Measurements from ENCODE around the gene KNTC1. TPM values are rescaled to one million over a fixed set of nuclear protein-coding genes. Genes with fewer than 3 reads are reported as not detected.
"Not testable (repeated sequence)": the region's sequence is repeated elsewhere in the genome, so short reads cannot be mapped to it uniquely, and the experiment has no call there.

Gene KNTC1
- total and polyA plus RNA-seq, 9 donors = 13.8 to 27.7 (median 18.2) TPM

DNA sequence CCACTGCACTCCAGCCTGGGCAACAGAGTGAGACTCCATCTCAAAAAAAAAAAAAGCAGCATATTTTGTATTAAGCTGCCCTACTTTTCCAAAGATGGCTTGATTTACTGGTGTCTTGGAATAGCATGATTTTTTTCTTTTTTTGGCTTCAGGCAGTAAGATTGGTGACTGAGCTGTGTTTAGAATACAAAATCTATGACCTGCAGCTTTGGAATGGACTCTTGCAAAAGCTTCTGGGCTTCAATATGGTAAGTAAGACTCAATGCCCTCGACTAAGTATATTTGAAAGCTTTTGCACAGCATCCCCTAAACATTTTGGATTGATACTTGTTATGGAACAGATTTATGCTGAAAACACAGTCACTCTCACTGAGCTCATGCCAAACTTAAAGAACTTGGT, 87.8 kb downstream of the KNTC1 start:
- H3K4me3 ChIP-seq (ENCODE audit: low read length) = no peak overlapping the region
- no CpG with 5 or more reads among the region's 1 CpG for WGBS (ENCODE audit: insufficient coverage)
- H3K9me3 ChIP-seq (replicated peaks; ENCODE audit: control insufficient read depth, low read depth, low read length) = no peaks in the 10 kb centered on the region
- H3K27ac ChIP-seq (ENCODE audit: low read length) = no peak overlapping the region
- H3K27me3 ChIP-seq (ENCODE audit: control insufficient read depth, insufficient read depth, low read length) = no peaks in the 10 kb centered on the region
- peaks cover 32% of the 10 kb centered on the region for H3K36me3 ChIP-seq (ENCODE audit: control insufficient read depth, insufficient read depth, low read length)
- DNase-seq = no peak
- H3K4me1 ChIP-seq (ENCODE audit: control insufficient read depth, insufficient read depth, low read length) = no peaks in the 10 kb centered on the region

DNA sequence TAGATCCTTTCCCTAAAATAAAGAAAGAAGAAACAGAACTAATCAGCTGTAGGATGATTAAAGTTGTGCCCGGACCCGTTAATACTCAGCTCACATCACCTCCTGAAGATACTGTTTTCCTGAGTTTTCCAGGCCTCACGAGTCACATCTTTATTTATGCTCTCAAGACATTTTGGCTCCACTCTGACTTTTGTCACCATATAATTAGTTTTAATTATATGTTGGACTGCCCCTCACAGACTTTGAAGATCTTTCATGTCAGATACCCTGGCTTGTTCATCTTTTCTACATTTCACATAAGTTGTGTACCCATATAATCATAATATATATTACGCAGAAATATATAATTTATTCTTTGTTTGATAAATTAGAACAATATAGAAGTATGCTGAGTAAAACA, 88.7 kb downstream of the KNTC1 start:
- DNase-seq = no peak
- H3K4me1 ChIP-seq (ENCODE audit: control insufficient read depth, insufficient read depth, low read length) = no peaks in the 10 kb centered on the region
- H3K27ac ChIP-seq (ENCODE audit: low read length) = no peak overlapping the region
- H3K9me3 ChIP-seq (replicated peaks; ENCODE audit: control insufficient read depth, low read depth, low read length) = no peaks in the 10 kb centered on the region
- H3K27me3 ChIP-seq (ENCODE audit: control insufficient read depth, insufficient read depth, low read length) = no peaks in the 10 kb centered on the region
- H3K36me3 ChIP-seq (ENCODE audit: control insufficient read depth, insufficient read depth, low read length) = peaks cover 33% of the 10 kb centered on the region
- WGBS (ENCODE audit: insufficient coverage) = no CpG with 5 or more reads among the region's 4 CpGs
- H3K4me3 ChIP-seq (ENCODE audit: low read length) = no peak overlapping the region

DNA sequence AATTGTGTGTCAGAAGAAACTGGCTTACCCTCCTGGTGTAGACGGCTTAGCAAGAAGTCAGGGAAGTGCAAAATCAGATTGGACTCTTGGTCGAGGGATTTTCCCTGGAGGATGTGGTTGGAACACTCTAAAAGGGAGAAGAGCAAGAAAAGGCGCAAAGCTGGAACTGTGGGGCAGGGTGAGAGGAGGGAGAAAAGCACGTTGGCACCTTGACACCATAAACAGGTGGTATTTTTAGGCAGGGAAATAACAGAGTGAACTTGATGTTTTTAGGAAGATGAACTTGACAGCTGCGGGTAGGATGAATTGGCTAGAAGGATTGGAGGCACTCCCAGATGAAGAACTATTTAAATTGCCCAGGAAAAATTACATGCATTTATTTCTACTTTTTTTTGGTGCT, 108.4 kb downstream of the KNTC1 start:
- Histone ChIP-seq H3K9me3 (replicated peaks; ENCODE audit: control insufficient read depth, low read depth, low read length) (no peaks in the 10 kb centered on the region), H3K27ac (ENCODE audit: low read length) (no peak overlapping the region), H3K36me3 (ENCODE audit: control insufficient read depth, insufficient read depth, low read length) (peaks cover 17% of the 10 kb centered on the region), H3K27me3 (ENCODE audit: control insufficient read depth, insufficient read depth, low read length) (no peaks in the 10 kb centered on the region), H3K4me1 (ENCODE audit: control insufficient read depth, insufficient read depth, low read length) (no peaks in the 10 kb centered on the region), H3K4me3 (ENCODE audit: low read length) (no peak overlapping the region)
- WGBS (ENCODE audit: insufficient coverage) = 75% methylated on average over 4 of the region's 5 CpGs
- no peak for DNase-seq

DNA sequence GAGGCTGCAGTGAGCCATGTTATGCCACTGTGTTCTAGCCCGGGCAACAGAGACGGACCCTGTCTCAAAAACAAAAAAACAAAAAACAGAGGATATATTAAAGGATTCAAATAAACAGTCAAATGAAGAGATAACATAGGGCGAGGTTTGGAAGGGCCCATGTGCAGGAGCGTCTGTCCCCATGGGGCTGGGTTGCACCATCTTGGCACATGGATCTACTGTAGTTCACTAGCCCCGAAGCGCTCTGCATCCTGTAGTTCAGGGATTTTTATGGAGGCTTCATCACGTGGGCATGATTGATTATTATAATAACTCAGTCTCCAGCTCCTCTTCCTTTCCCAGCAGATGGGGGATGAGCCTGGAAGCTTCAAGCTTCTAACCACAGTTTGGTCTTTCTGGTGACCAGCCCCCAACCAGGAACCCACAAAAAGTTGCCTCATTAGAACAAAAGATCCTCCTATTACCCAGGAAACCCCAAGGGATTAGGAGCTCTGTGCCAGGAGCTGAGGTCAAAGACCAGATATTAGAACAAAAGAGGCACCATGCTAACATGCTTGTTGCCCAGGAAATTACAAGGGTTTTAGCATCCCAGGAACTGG, 116.3 kb downstream of the KNTC1 start:
- WGBS (ENCODE audit: insufficient coverage) = 79% methylated on average over 2 of the region's 7 CpGs
- Histone ChIP-seq H3K9me3 (replicated peaks; ENCODE audit: control insufficient read depth, low read depth, low read length) (no peaks in the 10 kb centered on the region), H3K27ac (ENCODE audit: low read length) (no peak overlapping the region), H3K4me1 (ENCODE audit: control insufficient read depth, insufficient read depth, low read length) (no peaks in the 10 kb centered on the region), H3K36me3 (ENCODE audit: control insufficient read depth, insufficient read depth, low read length) (no peaks in the 10 kb centered on the region), H3K27me3 (ENCODE audit: control insufficient read depth, insufficient read depth, low read length) (no peaks in the 10 kb centered on the region), H3K4me3 (ENCODE audit: low read length) (no peak overlapping the region)
- DNase-seq = no peak

DNA sequence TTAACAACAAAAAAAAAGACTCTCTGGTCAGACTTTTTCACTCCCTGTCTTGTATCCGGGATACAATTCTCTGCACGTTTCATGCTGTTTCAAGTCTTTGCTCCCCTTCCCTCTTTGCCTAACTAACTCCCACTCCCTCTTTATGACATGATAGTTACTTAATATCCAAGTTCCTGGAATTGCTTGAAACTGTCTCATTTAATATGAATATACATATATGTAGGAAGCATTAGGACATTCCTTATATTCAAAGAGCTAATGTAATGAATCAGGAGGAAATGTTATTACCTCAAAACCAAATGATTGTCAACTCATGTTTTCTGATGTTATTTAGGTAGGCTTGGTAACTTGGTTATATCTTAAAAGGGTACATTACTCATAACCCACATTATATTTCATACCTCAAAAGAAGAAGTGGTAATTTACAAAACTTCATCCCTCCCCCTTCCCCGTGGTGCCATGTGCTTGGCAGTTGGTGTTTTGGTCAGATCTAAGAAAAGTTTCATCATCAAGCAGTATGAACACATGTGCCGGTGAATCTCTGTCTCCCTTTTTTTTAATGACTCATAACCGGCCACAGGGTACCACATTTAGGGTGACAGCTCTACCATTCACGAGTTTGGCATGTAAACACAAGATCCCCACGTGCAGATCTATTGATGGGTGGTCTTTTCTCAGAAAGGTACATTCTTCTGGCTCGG, 119.6 kb downstream of the KNTC1 start:
- no peaks in the 10 kb centered on the region for H3K27me3 ChIP-seq (ENCODE audit: control insufficient read depth, insufficient read depth, low read length)
- no peaks in the 10 kb centered on the region for H3K4me1 ChIP-seq (ENCODE audit: control insufficient read depth, insufficient read depth, low read length)
- WGBS (ENCODE audit: insufficient coverage) = 63% methylated on average over 4 of the region's 8 CpGs
- H3K27ac ChIP-seq (ENCODE audit: low read length) = no peak overlapping the region
- no peaks in the 10 kb centered on the region for H3K36me3 ChIP-seq (ENCODE audit: control insufficient read depth, insufficient read depth, low read length)
- DNase-seq = peak; percentile 21
- no peaks in the 10 kb centered on the region for H3K9me3 ChIP-seq (replicated peaks; ENCODE audit: control insufficient read depth, low read depth, low read length)
- H3K4me3 ChIP-seq (ENCODE audit: low read length) = no peak overlapping the region

DNA sequence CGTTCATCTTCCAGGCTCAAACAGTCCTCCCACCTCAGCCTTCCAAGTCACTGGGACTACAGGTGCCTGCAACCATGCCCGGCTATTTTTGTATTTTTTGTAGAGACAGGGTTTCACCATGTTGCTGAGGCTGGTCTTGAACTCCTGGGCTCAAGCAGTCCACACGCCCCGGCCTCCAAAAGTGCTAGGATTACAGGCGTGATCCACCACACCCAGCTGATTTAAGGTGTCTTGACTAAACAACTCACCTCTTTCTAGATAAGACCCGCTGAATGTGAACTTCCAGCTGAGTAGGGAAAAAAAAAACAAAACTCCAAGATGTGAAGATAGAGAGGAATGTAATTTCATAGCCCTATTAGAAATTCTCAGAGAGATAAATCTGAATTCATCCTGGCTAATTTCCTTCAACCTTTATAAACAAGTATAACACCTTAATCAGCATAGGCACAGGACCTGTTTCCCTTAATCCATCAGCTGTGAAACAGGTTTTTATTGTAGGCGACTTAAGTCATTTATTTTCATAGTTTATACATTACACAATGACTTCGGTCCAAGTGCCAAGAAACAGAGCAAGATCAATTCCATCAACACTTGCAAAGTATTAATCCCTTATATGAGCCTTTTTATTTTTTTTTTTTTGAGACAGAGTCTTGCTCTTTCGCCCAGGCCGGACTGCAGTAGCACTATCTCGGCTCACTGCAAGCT, 124.6 kb downstream of the KNTC1 start:
- DNase-seq = no peak
- WGBS (ENCODE audit: insufficient coverage) = no CpG with 5 or more reads among the region's 11 CpGs

DNA sequence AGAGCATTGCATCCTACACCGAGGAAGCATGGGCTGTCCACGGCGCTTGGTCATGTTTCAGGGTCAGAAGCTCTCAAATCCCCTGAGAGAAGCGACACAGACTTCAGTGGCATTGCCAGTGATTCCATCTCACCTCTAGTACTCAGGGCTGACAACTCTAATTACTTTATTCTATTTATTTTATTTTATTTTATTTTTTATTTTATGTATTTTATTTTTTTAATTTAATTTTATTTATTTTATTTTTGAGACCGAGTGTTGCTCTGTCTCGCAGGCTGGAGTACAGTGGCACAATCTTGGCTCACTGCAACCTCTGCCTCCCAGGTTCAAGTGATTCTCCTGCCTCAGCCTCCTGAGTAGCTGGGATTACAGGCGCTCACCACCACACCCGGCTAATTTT, 126.2 kb downstream of the KNTC1 start:
- H3K9me3 ChIP-seq (replicated peaks; ENCODE audit: control insufficient read depth, low read depth, low read length); H3K36me3 ChIP-seq (ENCODE audit: control insufficient read depth, insufficient read depth, low read length); H3K4me1 ChIP-seq (ENCODE audit: control insufficient read depth, insufficient read depth, low read length); DNase-seq; H3K27me3 ChIP-seq (ENCODE audit: control insufficient read depth, insufficient read depth, low read length); H3K4me3 ChIP-seq (ENCODE audit: low read length); H3K27ac ChIP-seq (ENCODE audit: low read length): not testable (repeated sequence)
- WGBS (ENCODE audit: insufficient coverage) = 100% methylated on average over 2 of the region's 8 CpGs

More for the DNA sequence above, 124.6 kb downstream of the KNTC1 start:
- Histone ChIP-seq H3K27ac (ENCODE audit: low read length) (no peak overlapping the region), H3K27me3 (ENCODE audit: control insufficient read depth, insufficient read depth, low read length) (no peaks in the 10 kb centered on the region), H3K4me3 (ENCODE audit: low read length) (no peak overlapping the region), H3K9me3 (replicated peaks; ENCODE audit: control insufficient read depth, low read depth, low read length) (no peaks in the 10 kb centered on the region), H3K36me3 (ENCODE audit: control insufficient read depth, insufficient read depth, low read length) (no peaks in the 10 kb centered on the region), H3K4me1 (ENCODE audit: control insufficient read depth, insufficient read depth, low read length) (no peaks in the 10 kb centered on the region)

DNA sequence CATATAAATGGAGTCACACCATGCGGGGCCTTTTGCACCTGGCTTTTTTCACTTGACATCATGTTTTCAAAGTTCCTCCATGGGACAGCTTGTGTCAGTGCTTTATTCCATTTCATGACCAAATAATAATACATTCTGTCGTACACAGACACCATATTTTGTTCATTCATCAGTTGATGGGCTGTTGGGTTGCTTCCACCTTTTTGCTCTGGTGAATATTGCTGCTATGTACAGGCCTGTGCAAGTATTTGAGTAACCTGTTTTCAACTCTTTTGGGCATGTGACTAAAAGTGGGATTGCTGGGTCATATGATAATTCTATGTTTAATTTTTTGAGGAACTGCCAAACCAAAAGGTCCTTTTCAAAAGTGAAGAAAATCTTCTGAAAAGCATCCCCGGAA, 129.2 kb downstream of the KNTC1 start:
- Histone ChIP-seq H3K27me3 (ENCODE audit: control insufficient read depth, insufficient read depth, low read length) (no peaks in the 10 kb centered on the region), H3K9me3 (replicated peaks; ENCODE audit: control insufficient read depth, low read depth, low read length) (no peaks in the 10 kb centered on the region), H3K4me1 (ENCODE audit: control insufficient read depth, insufficient read depth, low read length) (no peaks in the 10 kb centered on the region), H3K36me3 (ENCODE audit: control insufficient read depth, insufficient read depth, low read length) (no peaks in the 10 kb centered on the region), H3K4me3 (ENCODE audit: low read length) (no peak overlapping the region), H3K27ac (ENCODE audit: low read length) (no peak overlapping the region)
- 100% methylated on average over 1 of the region's 3 CpGs for WGBS (ENCODE audit: insufficient coverage)
- no peak for DNase-seq

DNA sequence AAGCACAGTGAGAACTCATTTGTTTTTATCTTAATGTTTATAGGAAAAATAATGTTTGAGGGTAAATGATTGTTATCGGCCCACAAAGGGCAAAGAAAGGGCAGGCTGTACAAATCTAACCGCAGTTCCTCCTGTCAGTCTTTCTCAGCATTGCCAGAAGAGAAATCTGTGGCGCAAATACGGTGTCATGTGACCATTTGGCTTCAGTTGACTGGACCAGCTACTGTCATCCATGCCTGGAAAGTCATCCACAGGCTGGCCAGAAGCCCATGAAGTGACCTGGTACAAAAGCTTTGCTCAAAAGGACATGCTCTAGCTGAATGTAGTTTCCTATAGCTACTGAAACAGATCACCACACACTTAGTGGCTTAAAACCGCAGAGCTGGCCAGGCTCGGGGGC, 132.5 kb downstream of the KNTC1 start:
- H3K4me3 ChIP-seq (ENCODE audit: low read length) = no peak overlapping the region
- H3K27ac ChIP-seq (ENCODE audit: low read length) = no peak overlapping the region
- no peak for DNase-seq
- H3K4me1 ChIP-seq (ENCODE audit: control insufficient read depth, insufficient read depth, low read length) = no peaks in the 10 kb centered on the region
- no peaks in the 10 kb centered on the region for H3K36me3 ChIP-seq (ENCODE audit: control insufficient read depth, insufficient read depth, low read length)
- 93% methylated on average over 6 of the region's 6 CpGs for WGBS (ENCODE audit: insufficient coverage)
- H3K9me3 ChIP-seq (replicated peaks; ENCODE audit: control insufficient read depth, low read depth, low read length) = no peaks in the 10 kb centered on the region
- H3K27me3 ChIP-seq (ENCODE audit: control insufficient read depth, insufficient read depth, low read length) = no peaks in the 10 kb centered on the region

DNA sequence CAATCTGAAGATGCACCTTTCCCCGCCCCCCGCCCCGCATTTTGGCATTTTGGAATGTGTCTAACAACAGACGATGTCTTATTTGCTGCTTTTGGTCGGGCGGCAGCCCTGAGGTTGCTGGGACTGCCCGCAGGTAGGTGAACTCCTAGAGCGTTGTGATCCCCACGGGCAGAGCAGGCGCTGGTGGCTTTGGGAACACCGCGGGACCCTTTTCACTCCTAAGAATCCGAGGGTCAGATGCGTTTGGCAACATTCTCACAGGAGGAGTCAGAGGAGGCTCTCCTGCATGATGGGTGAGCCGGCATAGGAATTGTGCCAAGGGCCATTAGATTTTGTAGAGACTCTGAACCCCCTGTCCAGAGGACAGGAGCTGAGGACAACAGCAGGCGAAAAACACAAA, 134.2 kb downstream of the KNTC1 start:
- Histone ChIP-seq H3K27ac (ENCODE audit: low read length) (no peak overlapping the region), H3K4me1 (ENCODE audit: control insufficient read depth, insufficient read depth, low read length) (no peaks in the 10 kb centered on the region), H3K4me3 (ENCODE audit: low read length) (no peak overlapping the region), H3K36me3 (ENCODE audit: control insufficient read depth, insufficient read depth, low read length) (no peaks in the 10 kb centered on the region), H3K27me3 (ENCODE audit: control insufficient read depth, insufficient read depth, low read length) (no peaks in the 10 kb centered on the region), H3K9me3 (replicated peaks; ENCODE audit: control insufficient read depth, low read depth, low read length) (no peaks in the 10 kb centered on the region)
- 88% methylated on average over 12 of the region's 16 CpGs for WGBS (ENCODE audit: insufficient coverage)
- no peak for DNase-seq

Measured in muscle of leg (tissue), 11 donors.